B cell (primary cell): Measurements from ENCODE around the gene RTBDN. TPM values are rescaled to one million over a fixed set of nuclear protein-coding genes. Genes with fewer than 3 reads are reported as not detected.

Experiments used
- ATAC-seq: fragments of 200-7000 bp; cut with Tn5 transposase; one replicate; pipeline ENCODE4 v1.10.0; 2021; ENCODE audit warnings: low read depth, mild to moderate bottlenecking, moderate number of reproducible peaks, moderate library complexity
- CTCF ChIA-PET: fragments of 350-600 bp; sonication (Branson Sonifier 250); formaldehyde crosslinking; loops from one replicate; lab custom pipeline; 2021; ENCODE audit warnings: antibody characterized with exemption, inconsistent platforms; lab: Charles Lee
- POLR2A ChIA-PET: fragments of 350-600 bp; sonication (Branson Sonifier 250); formaldehyde crosslinking; loops from one replicate; lab custom pipeline; 2021; ENCODE audit warnings: antibody characterized with exemption; lab: Charles Lee
- DNase-seq: peaks from one replicate; pipeline ENCODE4 v3.0.0; 2013
- H2AFZ ChIP-seq: 2 replicates; pipeline ENCODE4 v1.6.1; 2012; ENCODE audit warnings: mild to moderate bottlenecking, low read depth, low read length; ENCODE audit not compliant: insufficient read depth, poor library complexity, severe bottlenecking
- H3K27ac ChIP-seq, 2 donors: 1 replicate in 1 of 2; 2 replicates in 1 of 2; pipeline ENCODE4 v1.5.1; 2012 to 2013; ENCODE audit warnings: low read length in 2 of 2, mild to moderate bottlenecking in 2 of 2, moderate library complexity in 1 of 2
- H3K27me3 ChIP-seq, 4 experiments: fragments of 200-600 bp in 1 of 4; sonication (generic) in 1 of 4; replicated peaks in 1 of 4; 1 replicate in 2 of 4; 2 replicates in 2 of 4; pipeline versions ENCODE4 v1.6.1 to v1.7.0; 2013 to 2016; ENCODE audit warnings: low read length in 3 of 4, mild to moderate bottlenecking in 2 of 4, mixed read lengths in 1 of 4, moderate library complexity in 1 of 4; ENCODE audit not compliant: insufficient read depth in 4 of 4, control insufficient read depth in 3 of 4; ENCODE audit errors: control extremely low read depth in 1 of 4
- H3K36me3 ChIP-seq, 2 experiments: replicated peaks in 1 of 2; 1 replicate in 1 of 2; 2 replicates in 1 of 2; pipeline versions ENCODE4 v1.6.1 to v1.7.1; 2013; ENCODE audit warnings: low read length in 1 of 2; ENCODE audit not compliant: insufficient read depth in 2 of 2, control insufficient read depth in 1 of 2; ENCODE audit errors: control extremely low read depth in 1 of 2, extremely low read depth in 1 of 2
- H3K4me1 ChIP-seq, 2 donors: fragments of 200-600 bp in 1 of 2; sonication (generic) in 1 of 2; 1 replicate in 1 of 2; 2 replicates in 1 of 2; pipeline versions ENCODE4 v1.5.1 to v1.6.1; 2013 to 2017; ENCODE audit warnings: low read length in 2 of 2; ENCODE audit not compliant: control insufficient read depth in 2 of 2, insufficient read depth in 2 of 2
- H3K4me2 ChIP-seq: replicated peaks from 2 replicates; pipeline ENCODE3; 2012; ENCODE audit warnings: mild to moderate bottlenecking, low read depth, low read length; ENCODE audit not compliant: poor library complexity, severe bottlenecking
- H3K4me3 ChIP-seq, 5 experiments: fragments of 200-600 bp in 1 of 5; sonication (generic) in 1 of 5; 1 replicate in 3 of 5; 2 replicates in 2 of 5; pipeline versions ENCODE4 v1.5.1 to v1.7.0; 2011 to 2016; ENCODE audit warnings: low read length in 4 of 5, mild to moderate bottlenecking in 4 of 5, low read depth in 2 of 5, control low read depth in 1 of 5, moderate library complexity in 1 of 5; ENCODE audit not compliant: insufficient read depth in 1 of 5; ENCODE audit errors: control extremely low read depth in 1 of 5, extremely low read depth in 1 of 5
- H3K79me2 ChIP-seq: fragments of 200-600 bp; sonication (generic); one replicate; pipeline ENCODE4 v1.6.0; 2016; ENCODE audit warnings: low read length; ENCODE audit not compliant: control insufficient read depth, insufficient read depth
- H3K9ac ChIP-seq: fragments of 200-600 bp; sonication (generic); 2 replicates; pipeline ENCODE4 v1.6.1; 2017; ENCODE audit warnings: mild to moderate bottlenecking, low read length, moderate library complexity
- H3K9me3 ChIP-seq, 3 donors: one replicate each; pipeline versions ENCODE4 v1.6.1 to v1.7.1; 2013; ENCODE audit warnings: low read length in 2 of 3; ENCODE audit not compliant: control insufficient read depth in 2 of 3, insufficient read depth in 1 of 3; ENCODE audit errors: control extremely low read depth in 1 of 3
- H4K20me1 ChIP-seq: 2 replicates; pipeline ENCODE4 v1.6.0; 2012; ENCODE audit warnings: mild to moderate bottlenecking, low read length; ENCODE audit not compliant: insufficient read depth, control insufficient read depth, poor library complexity, severe bottlenecking
- H3K27ac Mint-ChIP-seq: one replicate; pipeline ENCODE4 v1.8.0; 2021; ENCODE audit warnings: mixed read lengths
- H3K27me3 Mint-ChIP-seq: one replicate; pipeline ENCODE4 v1.8.0; 2021; ENCODE audit warnings: mixed read lengths
- H3K4me1 Mint-ChIP-seq: one replicate; pipeline ENCODE4 v1.8.0; 2021; ENCODE audit warnings: mixed read lengths
- H3K4me3 Mint-ChIP-seq: one replicate; pipeline ENCODE4 v1.8.0; 2021; ENCODE audit warnings: mixed read lengths
- H3K9me3 Mint-ChIP-seq: one replicate; pipeline ENCODE4 v1.8.0; 2022; ENCODE audit warnings: mixed read lengths; ENCODE audit not compliant: insufficient read depth
- CTCF ChIP-seq: fragments of 200-600 bp; IDR thresholded peaks from one replicate; pipeline ENCODE4 v1.8.0; 2022; ENCODE audit warnings: antibody characterized with exemption, mild to moderate bottlenecking
- EZH2 ChIP-seq: IDR thresholded peaks from 2 replicates; pipeline ENCODE4 v1.6.1; 2012; ENCODE audit warnings: borderline replicate concordance, low read depth, mild to moderate bottlenecking, moderate library complexity, low read length; ENCODE audit not compliant: insufficient read depth, poor library complexity, severe bottlenecking
- WGBS: methylation state at CpG from one replicate; pipeline ENCODE4 v1.1.5; 2013; ENCODE audit warnings: missing lambda C conversion rate; ENCODE audit not compliant: insufficient coverage; 5-methylcytosine and 5-hydroxymethylcytosine counted together
- intact Hi-C: fragments of 100-400 bp; cut with micrococcal nuclease; formaldehyde crosslinking; loops from one replicate; pipeline ENCODE4 v1.10.0; 2022
- polyA plus RNA-seq: library from polyadenylated mRNA; depleted of rRNA; stranded (reverse); fragments of >200 nt; gene quantifications from 2 replicates; pipeline ENCODE4 v1.2.3, GENCODE V29; 2012
- total RNA-seq, 2 donors: library from RNA; stranded (reverse); fragments of 120-200 nt in 1 of 2; gene quantifications; 1 replicate in 1 of 2; 2 replicates in 1 of 2; pipeline versions ENCODE4 v1.2.3 to v1.2.4, GENCODE V29; 2013 to 2022

Gene RTBDN
- total and polyA plus RNA-seq, 2 donors (not counting 1 experiment from before 2014, with no cell fraction given): not detected

GRCh38 chr19:12881172-12881808 lies 46.9 kb upstream of the RTBDN start, which contains the start of gene DNASE2:
TSS of gene DNASE2 (minus strand) at chr19:12881449. CDS start at chr19:12881375, 74 bp downstream.
- peak within 1 kb of the TSS; percentile 94 to 98 for H3K27ac ChIP-seq
- ChIA-PET POLR2A (interaction anchor here (0.5 to 1.6 kb wide), 7 partner anchors 10 to 232 kb away, joined by 3 to 13 read pairs (median 5); partner anchors contain the start of gene GCDH), CTCF (interaction anchor here (0.7 to 7.1 kb wide), 9 partner anchors 9 to 304 kb away, joined by 3 to 58 read pairs (median 6); partner anchors contain the start of gene GCDH)
- Mint-ChIP-seq H3K27me3 (no peaks in the 10 kb centered on the region), H3K27ac (peak within 1 kb of the TSS; percentile 96), H3K9me3 (no peaks in the 10 kb centered on the region), H3K4me3 (peak within 1 kb of the TSS; percentile 84), H3K4me1 (peaks cover 27% of the 10 kb centered on the region)
- peak within 1 kb of the TSS; percentile 90 for H3K9ac ChIP-seq
- peak within 1 kb of the TSS; percentile 58 to 97 (median 83) for H3K4me3 ChIP-seq
- H3K4me2 ChIP-seq: peak within 1 kb of the TSS; percentile 90
- H3K36me3 ChIP-seq: peaks cover 0 to 14% of the 10 kb centered on the region in 2 experiments
- intact Hi-C loops: loop anchor here (1.0 to 2.0 kb wide), 2 partner anchors 9 to 14 kb away; no protein-coding TSS in a partner anchor
- H3K79me2 ChIP-seq: peaks cover 19% of the 10 kb centered on the region
- DNase-seq: peak; percentile 98
- under 1% methylated on average over 38 of the region's 38 CpGs for WGBS
- H3K27me3 ChIP-seq: no peaks in the 10 kb centered on the region
- H4K20me1 ChIP-seq: no peaks in the 10 kb centered on the region
- TF ChIP-seq CTCF (no peak), EZH2 (no peak)
- H2AFZ ChIP-seq: peak within 1 kb of the TSS; percentile 80
- peaks cover 0 to 40% (median 5%) of the 10 kb centered on the region in 3 donors for H3K9me3 ChIP-seq
- peak; percentile 88 for ATAC-seq
- peaks cover 19 to 41% of the 10 kb centered on the region in 2 donors for H3K4me1 ChIP-seq
